ENCODE measurements around the gene CHSY3.

CHSY3 gene

GRCh38 chr5:129945774-129946270 lies 41.6 kb downstream of the CHSY3 start:
- no peak for DNase-seq (ENCODE audit: low read depth)

- DNase-seq (ENCODE audit: low read depth), result no peak
Measured at GRCh38 chr5:129951039-129951438, 46.8 kb downstream of the CHSY3 start.

- no peak for DNase-seq (ENCODE audit: low read depth)
Measured at GRCh38 chr5:129958581-129958980, 54.3 kb downstream of the CHSY3 start.

- no peak for DNase-seq (ENCODE audit: low read depth)
Measured at GRCh38 chr5:129960831-129961230, 56.6 kb downstream of the CHSY3 start.

GRCh38 chr5:129962506-129962905 lies 58.2 kb downstream of the CHSY3 start:
- DNase-seq (ENCODE audit: low read depth), result no peak

- no peak for DNase-seq (ENCODE audit: low read depth)
Measured at GRCh38 chr5:129963359-129963758, 59.1 kb downstream of the CHSY3 start.

GRCh38 chr5:129966071-129966470 lies 61.8 kb downstream of the CHSY3 start:
- DNase-seq (ENCODE audit: low read depth), result no peak

GRCh38 chr5:129971714-129972113 lies 67.4 kb downstream of the CHSY3 start:
- no peak for DNase-seq (ENCODE audit: low read depth)

GRCh38 chr5:129972465-129973141 lies 68.3 kb downstream of the CHSY3 start:
- DNase-seq (ENCODE audit: low read depth), result no peak

- DNase-seq (ENCODE audit: low read depth), result no peak
Measured at GRCh38 chr5:129973716-129974426, 69.6 kb downstream of the CHSY3 start.

GRCh38 chr5:129977810-129978209 lies 73.5 kb downstream of the CHSY3 start:
- no peak for DNase-seq (ENCODE audit: low read depth)

- no peak for DNase-seq (ENCODE audit: low read depth)
Measured at GRCh38 chr5:129978270-129978669, 74.0 kb downstream of the CHSY3 start.

GRCh38 chr5:129988453-129988852 lies 84.2 kb downstream of the CHSY3 start:
- DNase-seq (ENCODE audit: low read depth), result no peak

GRCh38 chr5:129991780-129992179 lies 87.5 kb downstream of the CHSY3 start:
- no peak for DNase-seq (ENCODE audit: low read depth)

GRCh38 chr5:129996896-129997295 lies 92.6 kb downstream of the CHSY3 start:
- DNase-seq (ENCODE audit: low read depth), result no peak

- no peak for DNase-seq (ENCODE audit: low read depth)
Measured at GRCh38 chr5:130000460-130000859, 96.2 kb downstream of the CHSY3 start.

- DNase-seq (ENCODE audit: low read depth), result no peak
Measured at GRCh38 chr5:130002183-130002582, 97.9 kb downstream of the CHSY3 start.

GRCh38 chr5:130002876-130003275 lies 98.6 kb downstream of the CHSY3 start:
- DNase-seq (ENCODE audit: low read depth), result no peak

GRCh38 chr5:130011986-130012385 lies 107.7 kb downstream of the CHSY3 start:
- no peak for DNase-seq (ENCODE audit: low read depth)

- DNase-seq (ENCODE audit: low read depth), result no peak
Measured at GRCh38 chr5:130017173-130017572, 112.9 kb downstream of the CHSY3 start.

- DNase-seq (ENCODE audit: low read depth), result no peak
Measured at GRCh38 chr5:130018641-130019040, 114.4 kb downstream of the CHSY3 start.

- no peak for DNase-seq (ENCODE audit: low read depth)
Measured at GRCh38 chr5:130021000-130021399, 116.7 kb downstream of the CHSY3 start.

- DNase-seq (ENCODE audit: low read depth), result no peak
Measured at GRCh38 chr5:130021876-130022275, 117.6 kb downstream of the CHSY3 start.

GRCh38 chr5:130023604-130024003 lies 119.3 kb downstream of the CHSY3 start:
- no peak for DNase-seq (ENCODE audit: low read depth)
